Mesendoderm (in vitro differentiated cells): Measurements from ENCODE around the gene UBAC1.

Experiments
- DNase-seq: peaks from one replicate; pipeline ENCODE4 v3.0.0; 2013
- H2AK5ac ChIP-seq: 2 replicates; pipeline ENCODE4 v1.6.1; 2013; ENCODE audit warnings: low read length, inconsistent platforms
- H2BK120ac ChIP-seq: 2 replicates; pipeline ENCODE4 v1.6.1; 2013; ENCODE audit warnings: low read depth, mild to moderate bottlenecking, low read length, moderate library complexity, mixed read lengths
- H2BK15ac ChIP-seq: replicated peaks from 2 replicates; pipeline ENCODE4 v1.6.1; 2013; ENCODE audit warnings: low read depth, mild to moderate bottlenecking, moderate library complexity
- H2BK5ac ChIP-seq: 2 replicates; pipeline ENCODE4 v1.6.1; 2013; ENCODE audit warnings: low read length, inconsistent platforms
- H3K18ac ChIP-seq: 2 replicates; pipeline ENCODE4 v1.6.1; 2013; ENCODE audit warnings: mild to moderate bottlenecking, low read length, mixed read lengths
- H3K23ac ChIP-seq: one replicate; pipeline ENCODE4 v1.6.1; 2013; ENCODE audit warnings: low read length
- H3K27ac ChIP-seq: 2 replicates; pipeline ENCODE4 v1.5.1; 2013; ENCODE audit warnings: low read depth, mild to moderate bottlenecking, inconsistent platforms, low read length, moderate library complexity
- H3K27me3 ChIP-seq: 2 replicates; pipeline ENCODE4 v1.6.1; 2013; ENCODE audit warnings: low read length, control low read depth, mild to moderate bottlenecking, inconsistent platforms; ENCODE audit not compliant: insufficient read depth, poor library complexity
- H3K36me3 ChIP-seq: 2 replicates; pipeline ENCODE4 v1.6.1; 2013; ENCODE audit warnings: low read length, inconsistent platforms; ENCODE audit not compliant: control insufficient read depth, insufficient read depth
- H3K4ac ChIP-seq: one replicate; pipeline ENCODE4 v1.6.1; 2013; ENCODE audit warnings: low read depth, mild to moderate bottlenecking, low read length, moderate library complexity
- H3K4me1 ChIP-seq: 2 replicates; pipeline ENCODE4 v1.6.1; 2013; ENCODE audit warnings: low read depth, low read length, inconsistent platforms; ENCODE audit not compliant: control insufficient read depth
- H3K4me2 ChIP-seq: 2 replicates; pipeline ENCODE4 v1.6.1; 2013; ENCODE audit warnings: low read length
- H3K4me3 ChIP-seq: 2 replicates; pipeline ENCODE4 v1.5.1; 2013; ENCODE audit warnings: mild to moderate bottlenecking, low read length
- H3K56ac ChIP-seq: one replicate; pipeline ENCODE4 v1.6.1; 2013; ENCODE audit warnings: low read length
- H3K79me1 ChIP-seq: 2 replicates; pipeline ENCODE4 v1.6.1; 2013; ENCODE audit warnings: low read length, inconsistent platforms
- H3K79me2 ChIP-seq: 2 replicates; pipeline ENCODE4 v1.6.1; 2013; ENCODE audit warnings: mild to moderate bottlenecking, low read length; ENCODE audit not compliant: control insufficient read depth, insufficient read depth
- H3K9ac ChIP-seq: 2 replicates; pipeline ENCODE4 v1.6.1; 2013; ENCODE audit warnings: low read length, inconsistent platforms
- H4K5ac ChIP-seq: one replicate; pipeline ENCODE4 v1.6.1; 2013; ENCODE audit warnings: low read length
- H4K8ac ChIP-seq: one replicate; pipeline ENCODE4 v1.6.1; 2013; ENCODE audit warnings: low read depth, mild to moderate bottlenecking, control low read depth, low read length, moderate library complexity
- WGBS: extraction: QIAGEN DNeasy Blood & Tissue Kit; methylation state at CpG from one replicate; pipeline ENCODE4 v1.1.7; 2013; ENCODE audit warnings: low lambda C conversion rate, missing lambda C conversion rate; ENCODE audit not compliant: insufficient coverage; ENCODE audit errors: extremely low coverage; 5-methylcytosine and 5-hydroxymethylcytosine counted together

UBAC1 gene

DNA sequence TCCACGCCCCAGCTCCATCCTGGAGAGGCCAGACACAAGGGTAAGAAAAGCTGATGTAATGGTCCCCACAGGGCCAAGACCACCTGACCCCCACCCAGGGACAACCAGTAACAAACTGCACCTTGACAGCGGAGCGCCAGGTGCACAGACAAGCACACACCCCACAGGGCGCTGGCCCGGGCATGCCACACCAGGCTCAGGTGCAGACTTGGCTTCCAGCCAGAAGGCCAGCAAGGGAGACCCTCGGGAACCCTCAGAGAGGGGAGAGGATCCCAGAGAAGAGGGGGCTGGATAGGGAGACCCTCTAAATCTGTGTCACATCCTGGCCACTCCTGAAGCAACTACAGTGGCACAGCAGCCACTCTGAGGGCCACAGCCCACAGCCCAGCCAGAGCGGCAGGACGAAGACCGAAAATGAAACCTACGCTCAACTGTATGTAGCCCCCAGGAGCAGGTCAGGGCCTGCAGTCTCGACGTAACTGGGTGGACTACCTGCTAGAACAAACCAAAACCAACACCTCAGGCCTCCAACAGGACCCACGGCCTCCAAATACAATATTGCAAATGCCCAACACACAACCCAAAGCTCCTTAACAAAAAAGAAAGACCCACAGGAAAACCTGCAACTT is 72.3 kb downstream of the UBAC1 start:
- H2BK15ac ChIP-seq: no peak overlapping the region
- H4K8ac ChIP-seq: no peak overlapping the region
- peaks cover 94% of the 10 kb centered on the region for H3K79me2 ChIP-seq
- no peak overlapping the region for H3K27ac ChIP-seq
- H2BK120ac ChIP-seq: no peak overlapping the region
- no peak for DNase-seq
- no peak overlapping the region for H2AK5ac ChIP-seq
- peaks cover 42% of the 10 kb centered on the region for H3K79me1 ChIP-seq
- H3K23ac ChIP-seq: no peak overlapping the region
- no peak overlapping the region for H4K5ac ChIP-seq
- H3K56ac ChIP-seq: no peak overlapping the region
- H3K36me3 ChIP-seq: no peaks in the 10 kb centered on the region
- no peak overlapping the region for H3K4me3 ChIP-seq
- no peak overlapping the region for H2BK5ac ChIP-seq
- no peak overlapping the region for H3K9ac ChIP-seq
- peaks cover 13% of the 10 kb centered on the region for H3K4me1 ChIP-seq
- no peak overlapping the region for H3K4me2 ChIP-seq
- no CpG with 5 or more reads among the region's 13 CpGs for WGBS
- H3K4ac ChIP-seq: no peak overlapping the region
- H3K27me3 ChIP-seq: no peaks in the 10 kb centered on the region
- no peak overlapping the region for H3K18ac ChIP-seq

DNA sequence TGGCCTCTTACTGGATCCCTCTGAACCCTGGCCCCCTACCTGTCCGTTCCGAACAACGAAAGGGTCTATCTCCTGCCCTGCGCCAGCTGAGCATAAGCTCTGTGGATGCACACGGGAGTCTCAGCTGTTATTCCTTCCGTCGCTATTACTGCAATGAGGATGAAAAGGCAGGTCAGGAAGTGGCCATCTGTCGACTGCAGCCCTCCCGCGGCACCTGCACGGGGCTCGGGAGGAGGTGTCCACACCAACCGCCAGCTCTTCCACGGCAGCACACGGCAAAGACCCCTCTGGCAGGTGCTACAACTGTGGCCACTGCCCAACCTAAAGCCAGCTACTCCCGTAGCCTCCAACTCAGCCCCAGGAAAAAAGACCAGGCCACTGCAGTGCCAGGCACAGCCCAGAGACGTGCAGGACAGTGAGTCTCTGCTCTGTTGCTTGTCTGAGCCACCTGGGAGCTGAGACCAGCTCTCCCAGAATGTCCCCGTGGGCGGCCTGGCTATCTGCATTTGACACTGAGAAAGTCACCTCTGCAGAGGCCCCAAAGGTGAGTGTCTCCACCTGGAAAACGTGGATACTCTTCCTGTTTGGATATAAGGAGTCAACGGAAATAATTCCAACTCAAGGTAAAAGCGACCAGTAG is 72.9 kb downstream of the UBAC1 start:
- Histone ChIP-seq H3K79me2 (peaks cover 95% of the 10 kb centered on the region), H3K56ac (no peak overlapping the region), H3K27me3 (no peaks in the 10 kb centered on the region), H2BK15ac (no peak overlapping the region), H3K18ac (no peak overlapping the region), H4K8ac (no peak overlapping the region), H3K4me3 (no peak overlapping the region), H2BK120ac (no peak overlapping the region), H3K4ac (no peak overlapping the region), H3K36me3 (no peaks in the 10 kb centered on the region), H2AK5ac (no peak overlapping the region), H3K4me1 (peaks cover 10% of the 10 kb centered on the region), H3K79me1 (peaks cover 46% of the 10 kb centered on the region), H4K5ac (no peak overlapping the region), H3K27ac (no peak overlapping the region), H3K23ac (no peak overlapping the region), H2BK5ac (no peak overlapping the region), H3K9ac (no peak overlapping the region), H3K4me2 (no peak overlapping the region)
- no peak for DNase-seq
- WGBS: no CpG with 5 or more reads among the region's 22 CpGs

DNA sequence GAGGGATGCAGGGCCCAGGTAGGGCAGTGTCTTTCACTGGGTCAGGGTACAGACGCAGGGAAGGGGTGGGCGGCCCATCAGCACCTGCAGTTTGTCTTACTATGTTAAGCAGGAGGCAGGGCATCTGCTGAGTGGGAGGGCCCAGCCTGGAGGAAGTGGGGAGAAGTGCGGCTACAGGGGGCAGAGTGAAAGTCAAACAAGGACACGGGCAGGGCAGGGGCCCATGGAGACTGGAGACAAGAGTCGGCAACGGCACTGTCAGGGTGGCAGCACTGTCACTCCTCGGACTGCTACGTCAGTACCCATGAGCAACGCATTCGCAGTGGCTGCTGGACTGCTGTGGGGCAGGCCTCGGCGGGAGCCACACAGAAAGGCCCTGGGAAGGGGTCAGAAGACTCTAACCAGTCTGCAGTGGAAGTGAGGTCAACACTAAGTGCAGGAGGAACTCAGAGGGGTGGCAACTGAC is 73.6 kb downstream of the UBAC1 start:
- H3K79me2 ChIP-seq: peaks cover 98% of the 10 kb centered on the region
- peak overlapping the region; percentile 37 for H3K9ac ChIP-seq
- H2BK15ac ChIP-seq: no peak overlapping the region
- no peak overlapping the region for H3K4ac ChIP-seq
- WGBS: no CpG with 5 or more reads among the region's 12 CpGs
- H3K18ac ChIP-seq: no peak overlapping the region
- peaks cover 10% of the 10 kb centered on the region for H3K4me1 ChIP-seq
- DNase-seq: peak; percentile 66
- no peaks in the 10 kb centered on the region for H3K27me3 ChIP-seq
- H4K5ac ChIP-seq: no peak overlapping the region
- H3K56ac ChIP-seq: no peak overlapping the region
- H3K79me1 ChIP-seq: peaks cover 48% of the 10 kb centered on the region
- H3K4me3 ChIP-seq: no peak overlapping the region
- no peak overlapping the region for H3K27ac ChIP-seq
- no peak overlapping the region for H2BK5ac ChIP-seq
- no peak overlapping the region for H2AK5ac ChIP-seq
- no peak overlapping the region for H4K8ac ChIP-seq
- no peak overlapping the region for H2BK120ac ChIP-seq
- peak overlapping the region; percentile 59 for H3K23ac ChIP-seq
- H3K4me2 ChIP-seq: no peak overlapping the region
- no peaks in the 10 kb centered on the region for H3K36me3 ChIP-seq

DNA sequence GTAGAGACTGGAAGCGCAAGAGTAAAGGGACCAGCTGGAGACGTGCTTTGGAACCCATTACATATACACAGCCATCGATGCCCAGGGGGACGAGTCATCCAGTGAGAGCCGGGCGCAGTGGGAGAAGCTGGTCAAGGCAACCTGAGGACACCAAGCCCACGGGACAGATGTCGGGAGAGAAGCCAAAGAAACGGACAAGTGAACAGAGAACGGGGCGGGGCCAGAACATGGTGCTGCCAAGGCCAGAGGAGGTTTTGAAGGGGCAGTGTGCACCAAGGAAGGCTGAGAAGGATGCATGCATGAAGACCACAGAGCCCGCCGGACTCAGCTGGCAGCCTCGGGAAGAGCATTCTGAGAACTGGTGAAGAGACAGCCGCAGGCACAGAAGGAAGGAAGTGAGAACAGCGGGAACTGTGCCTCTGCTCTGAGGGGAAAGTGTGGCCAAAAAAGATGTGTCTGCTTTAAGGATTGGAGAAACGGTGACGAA is 74.1 kb downstream of the UBAC1 start:
- DNase-seq: no peak
- peaks cover 98% of the 10 kb centered on the region for H3K79me2 ChIP-seq
- H3K27me3 ChIP-seq: no peaks in the 10 kb centered on the region
- H2BK120ac ChIP-seq: no peak overlapping the region
- H3K4me1 ChIP-seq: peaks cover 13% of the 10 kb centered on the region
- H3K36me3 ChIP-seq: no peaks in the 10 kb centered on the region
- no peak overlapping the region for H3K4ac ChIP-seq
- H3K9ac ChIP-seq: no peak overlapping the region
- no peak overlapping the region for H3K23ac ChIP-seq
- H2BK15ac ChIP-seq: no peak overlapping the region
- no peak overlapping the region for H3K4me2 ChIP-seq
- H2BK5ac ChIP-seq: no peak overlapping the region
- H4K8ac ChIP-seq: no peak overlapping the region
- H3K27ac ChIP-seq: no peak overlapping the region
- H2AK5ac ChIP-seq: no peak overlapping the region
- no peak overlapping the region for H3K18ac ChIP-seq
- H3K79me1 ChIP-seq: peaks cover 52% of the 10 kb centered on the region
- H3K4me3 ChIP-seq: no peak overlapping the region
- H4K5ac ChIP-seq: no peak overlapping the region
- no peak overlapping the region for H3K56ac ChIP-seq
- WGBS: no CpG with 5 or more reads among the region's 18 CpGs

DNA sequence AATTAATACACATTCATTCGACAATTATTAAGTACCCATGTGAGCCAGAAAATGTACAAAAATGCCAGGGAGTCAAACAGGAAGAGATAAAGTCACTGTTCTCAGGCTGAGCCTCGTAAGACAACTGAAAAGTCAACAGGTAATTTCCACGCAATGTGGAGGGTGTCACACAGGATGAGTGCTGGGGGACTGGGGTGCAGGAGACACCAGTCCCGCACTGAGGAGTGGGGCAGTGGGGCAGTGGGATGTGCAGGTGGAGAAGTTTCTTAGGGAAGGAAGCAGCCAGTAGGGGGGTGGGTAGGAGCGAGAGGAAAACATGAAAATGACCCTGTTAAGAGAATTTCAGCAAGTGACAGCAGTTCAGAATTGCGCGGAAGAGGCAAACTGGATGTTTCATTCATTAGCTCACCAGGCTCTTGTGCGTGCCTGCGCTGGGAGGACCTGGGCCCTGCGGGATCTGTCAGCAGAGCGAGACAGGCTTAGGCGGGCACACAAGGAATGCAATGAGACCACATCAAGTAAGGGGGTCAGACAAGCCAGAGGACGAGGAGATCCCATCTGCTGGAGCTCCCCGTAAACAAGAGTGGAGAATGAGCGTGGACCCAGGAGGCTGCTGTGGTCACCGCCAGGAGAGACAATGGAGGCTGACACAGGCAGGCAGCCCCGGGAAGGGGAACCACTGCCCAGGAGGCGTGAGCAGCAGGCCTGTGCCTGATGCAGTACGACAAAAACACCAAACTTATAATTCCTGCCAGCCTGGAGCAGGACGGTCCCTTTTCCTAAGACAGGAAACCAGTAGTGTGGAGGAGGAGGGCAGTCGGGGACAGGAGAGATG is 74.8 kb downstream of the UBAC1 start:
- no peak for DNase-seq
- Histone ChIP-seq H3K9ac (no peak overlapping the region), H2BK15ac (no peak overlapping the region), H3K18ac (no peak overlapping the region), H3K36me3 (no peaks in the 10 kb centered on the region), H3K27ac (no peak overlapping the region), H3K23ac (no peak overlapping the region), H3K4me2 (no peak overlapping the region), H3K79me2 (peaks cover 98% of the 10 kb centered on the region), H2AK5ac (no peak overlapping the region), H3K79me1 (peaks cover 56% of the 10 kb centered on the region), H3K56ac (no peak overlapping the region), H3K4ac (no peak overlapping the region), H3K4me1 (peaks cover 13% of the 10 kb centered on the region), H2BK120ac (no peak overlapping the region), H2BK5ac (no peak overlapping the region), H4K8ac (no peak overlapping the region), H3K4me3 (no peak overlapping the region), H3K27me3 (no peaks in the 10 kb centered on the region), H4K5ac (no peak overlapping the region)
- WGBS: no CpG with 5 or more reads among the region's 21 CpGs
